ENCODE results near the gene PCDHAC2. TPM values are rescaled to one million over a fixed set of nuclear protein-coding genes. Genes with fewer than 3 reads are reported as not detected.

PCDHAC2 gene
- total and polyA plus RNA-seq, 9 of the 15 experiments (the other 6 are each of a cell fraction or from before 2014, with no cell fraction given): 0.03 TPM; not detected in 8

GRCh38 chr5:140967226-140967893 is 1.1 kb downstream of the PCDHAC2 start:
- Histone ChIP-seq H4K20me1 (replicated peaks; ENCODE audit: control insufficient read depth, insufficient read depth, low read length) (no peaks in the 10 kb centered on the region), H3K4me3 (no peak overlapping the region), H3K27me3 (ENCODE audit: control insufficient read depth in 2 of 2, insufficient read depth in 2 of 2, low read length in 2 of 2) (peaks cover 0 to 11% of the 10 kb centered on the region in 2 experiments; a peak in 2 of 5 replicates), H3K36me3 (ENCODE audit: control insufficient read depth, insufficient read depth, low read length) (no peaks in the 10 kb centered on the region), H3K9me1 (ENCODE audit: control insufficient read depth, insufficient read depth, low read length) (no peaks in the 10 kb centered on the region), H3K9ac (ENCODE audit: insufficient read depth in 1 of 2, low read depth in 2 of 2, low read length in 2 of 2) (no peak overlapping the region), H3K4me1 (replicated peaks in 1 of 2; ENCODE audit: control insufficient read depth in 2 of 2, insufficient read depth in 2 of 2, low read length in 2 of 2) (no peaks in the 10 kb centered on the region; a peak in 1 of 5 replicates), H3K9me3 (replicated peaks; ENCODE audit: control insufficient read depth, insufficient read depth, low read depth, low read length) (no peaks in the 10 kb centered on the region), H3K27ac (ENCODE audit: extremely low read depth, low read depth, low read length) (no peak overlapping the region), H3K4me2 (ENCODE audit: insufficient read depth, low read length) (no peak overlapping the region), H2AFZ (ENCODE audit: low read depth, low read length) (no peak overlapping the region), H3K79me2 (ENCODE audit: control insufficient read depth, insufficient read depth, low read length) (no peaks in the 10 kb centered on the region)
- intact Hi-C loops (cut with micrococcal nuclease) (no loop called here), in situ Hi-C loops (cut with MboI) (no loop called here)
- 1% methylated on average over 34 of the region's 34 CpGs for WGBS (ENCODE audit: insufficient coverage, low coverage, missing lambda C conversion rate)
- no peak for TF ChIP-seq HMGN3 (IDR thresholded peaks at IDR 0.05; ENCODE audit: borderline replicate concordance, extremely low read depth, insufficient read length, low read depth, low read length)
- TF ChIP-seq ZNF316 (IDR thresholded peaks at IDR 0.05): no peak
- TF ChIP-seq ZNF77 (CRISPR knock-in tag; IDR thresholded peaks at IDR 0.05): no peak
- no peak for TF ChIP-seq BRD9 (IDR thresholded peaks at IDR 0.05; ENCODE audit: low read depth, partially characterized antibody)
- TF ChIP-seq STAT5B (CRISPR knock-in tag; IDR thresholded peaks at IDR 0.05): no peak
- FAIRE-seq (no peak), DNase-seq (ENCODE audit: extremely low read depth in 1 of 4, low spot score in 3 of 4) (no peak), ATAC-seq (no peak)
- ChIA-PET POLR2A (no interaction called here), CTCF (ENCODE audit: low intra/inter-chr PET ratio) (no interaction called here)
- BruUV-seq (replicated peaks): no TSS peak

GRCh38 chr5:140969880-140970279 is 3.6 kb downstream of the PCDHAC2 start:
- Histone ChIP-seq H3K4me3 (no peak overlapping the region), H3K9ac (ENCODE audit: insufficient read depth in 1 of 2, low read depth in 2 of 2, low read length in 2 of 2) (no peak overlapping the region), H3K4me1 (replicated peaks in 1 of 2; ENCODE audit: control insufficient read depth in 2 of 2, insufficient read depth in 2 of 2, low read length in 2 of 2) (no peaks in the 10 kb centered on the region; a peak in 1 of 5 replicates), H3K27me3 (ENCODE audit: control insufficient read depth in 2 of 2, insufficient read depth in 2 of 2, low read length in 2 of 2) (peaks cover 0 to 11% of the 10 kb centered on the region in 2 experiments; a peak in 2 of 5 replicates), H3K9me1 (ENCODE audit: control insufficient read depth, insufficient read depth, low read length) (no peaks in the 10 kb centered on the region), H4K20me1 (replicated peaks; ENCODE audit: control insufficient read depth, insufficient read depth, low read length) (no peaks in the 10 kb centered on the region), H3K27ac (ENCODE audit: extremely low read depth, low read depth, low read length) (no peak overlapping the region), H3K79me2 (ENCODE audit: control insufficient read depth, insufficient read depth, low read length) (no peaks in the 10 kb centered on the region), H2AFZ (ENCODE audit: low read depth, low read length) (no peak overlapping the region), H3K9me3 (replicated peaks; ENCODE audit: control insufficient read depth, insufficient read depth, low read depth, low read length) (no peaks in the 10 kb centered on the region), H3K4me2 (ENCODE audit: insufficient read depth, low read length) (no peak overlapping the region), H3K36me3 (ENCODE audit: control insufficient read depth, insufficient read depth, low read length) (no peaks in the 10 kb centered on the region)
- no TSS peak for BruUV-seq (replicated peaks)
- FAIRE-seq: no peak
- ChIA-PET POLR2A (no interaction called here), CTCF (ENCODE audit: low intra/inter-chr PET ratio) (interaction anchor here (0.6 kb wide), 1 partner anchor 119 kb away, joined by 4 read pairs; no protein-coding TSS in a partner anchor)
- in situ Hi-C loops (cut with MboI): no loop called here
- no peak for DNase-seq (ENCODE audit: extremely low read depth in 1 of 4, low spot score in 3 of 4)
- intact Hi-C loops (cut with micrococcal nuclease): no loop called here
- TF ChIP-seq TBL1XR1 (IDR thresholded peaks at IDR 0.05; ENCODE audit: low read length in 2 of 2) (no peak), NEUROD1 (IDR thresholded peaks at IDR 0.05; ENCODE audit: borderline replicate concordance, low read depth, low read length, partially characterized antibody) (no peak)
- ATAC-seq: no peak

All from K562 (cell line).